Subcutaneous adipose tissue (tissue), 4 donors: ENCODE data around the gene TMEM161A. TPM values are rescaled to one million over a fixed set of nuclear protein-coding genes. Genes with fewer than 3 reads are reported as not detected.

ENCODE experiments used
- total RNA-seq, 4 donors: library from RNA; depleted of rRNA; stranded (reverse); fragments of >200 nt; gene quantifications; one replicate each; pipeline ENCODE4 v1.1.0, GENCODE V29; 2016
- TF ChIP-seq, protein P1 (sequence below): fragments of 450-650 bp; IDR thresholded peaks from one replicate; pipeline ENCODE4 v1.5.1; 2016; ENCODE audit warnings: low read depth, mild to moderate bottlenecking, control low read depth, antibody characterized with exemption, moderate library complexity

Gene TMEM161A
- total RNA-seq, 4 donors from 2014 or later, result 9.5 to 21.1 (median 10.2) TPM

DNA sequence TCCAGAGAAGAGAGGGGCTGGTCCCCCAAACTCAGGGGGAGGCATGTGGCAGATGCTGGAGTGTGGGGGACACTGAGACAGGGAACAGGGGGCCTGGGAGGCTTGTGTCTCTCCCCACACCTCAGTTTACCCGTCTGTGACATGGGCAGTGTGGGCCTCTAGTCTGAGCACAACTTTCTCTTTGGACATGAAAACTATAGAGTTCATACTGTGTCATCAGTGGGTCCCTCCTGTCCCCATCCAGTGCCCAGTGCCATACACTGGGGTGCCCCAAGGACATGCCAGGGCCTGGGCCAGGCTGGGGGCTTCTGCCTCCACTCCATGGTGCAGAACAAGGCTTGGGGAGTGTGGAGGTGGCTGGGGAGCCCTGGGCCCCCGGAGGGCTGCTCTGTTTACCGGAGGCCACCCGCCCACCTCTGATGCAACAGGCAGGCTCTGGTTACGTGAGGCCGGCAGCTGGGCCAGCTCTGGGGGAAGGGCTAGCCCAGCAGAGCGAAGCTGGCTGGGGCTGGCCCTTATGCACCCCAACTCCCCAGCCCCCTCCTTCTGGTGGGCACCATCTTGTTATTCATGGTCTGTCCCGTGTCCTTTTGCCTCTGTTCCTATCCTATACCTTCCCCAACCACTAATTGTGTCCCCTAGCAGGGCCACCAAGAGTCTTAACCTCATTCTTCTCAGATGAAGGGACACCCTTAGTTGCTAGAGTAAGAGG is 33.7 kb upstream of the TMEM161A start:
- TF ChIP-seq, protein P1, sequence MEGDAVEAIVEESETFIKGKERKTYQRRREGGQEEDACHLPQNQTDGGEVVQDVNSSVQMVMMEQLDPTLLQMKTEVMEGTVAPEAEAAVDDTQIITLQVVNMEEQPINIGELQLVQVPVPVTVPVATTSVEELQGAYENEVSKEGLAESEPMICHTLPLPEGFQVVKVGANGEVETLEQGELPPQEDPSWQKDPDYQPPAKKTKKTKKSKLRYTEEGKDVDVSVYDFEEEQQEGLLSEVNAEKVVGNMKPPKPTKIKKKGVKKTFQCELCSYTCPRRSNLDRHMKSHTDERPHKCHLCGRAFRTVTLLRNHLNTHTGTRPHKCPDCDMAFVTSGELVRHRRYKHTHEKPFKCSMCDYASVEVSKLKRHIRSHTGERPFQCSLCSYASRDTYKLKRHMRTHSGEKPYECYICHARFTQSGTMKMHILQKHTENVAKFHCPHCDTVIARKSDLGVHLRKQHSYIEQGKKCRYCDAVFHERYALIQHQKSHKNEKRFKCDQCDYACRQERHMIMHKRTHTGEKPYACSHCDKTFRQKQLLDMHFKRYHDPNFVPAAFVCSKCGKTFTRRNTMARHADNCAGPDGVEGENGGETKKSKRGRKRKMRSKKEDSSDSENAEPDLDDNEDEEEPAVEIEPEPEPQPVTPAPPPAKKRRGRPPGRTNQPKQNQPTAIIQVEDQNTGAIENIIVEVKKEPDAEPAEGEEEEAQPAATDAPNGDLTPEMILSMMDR, result no peak

DNA sequence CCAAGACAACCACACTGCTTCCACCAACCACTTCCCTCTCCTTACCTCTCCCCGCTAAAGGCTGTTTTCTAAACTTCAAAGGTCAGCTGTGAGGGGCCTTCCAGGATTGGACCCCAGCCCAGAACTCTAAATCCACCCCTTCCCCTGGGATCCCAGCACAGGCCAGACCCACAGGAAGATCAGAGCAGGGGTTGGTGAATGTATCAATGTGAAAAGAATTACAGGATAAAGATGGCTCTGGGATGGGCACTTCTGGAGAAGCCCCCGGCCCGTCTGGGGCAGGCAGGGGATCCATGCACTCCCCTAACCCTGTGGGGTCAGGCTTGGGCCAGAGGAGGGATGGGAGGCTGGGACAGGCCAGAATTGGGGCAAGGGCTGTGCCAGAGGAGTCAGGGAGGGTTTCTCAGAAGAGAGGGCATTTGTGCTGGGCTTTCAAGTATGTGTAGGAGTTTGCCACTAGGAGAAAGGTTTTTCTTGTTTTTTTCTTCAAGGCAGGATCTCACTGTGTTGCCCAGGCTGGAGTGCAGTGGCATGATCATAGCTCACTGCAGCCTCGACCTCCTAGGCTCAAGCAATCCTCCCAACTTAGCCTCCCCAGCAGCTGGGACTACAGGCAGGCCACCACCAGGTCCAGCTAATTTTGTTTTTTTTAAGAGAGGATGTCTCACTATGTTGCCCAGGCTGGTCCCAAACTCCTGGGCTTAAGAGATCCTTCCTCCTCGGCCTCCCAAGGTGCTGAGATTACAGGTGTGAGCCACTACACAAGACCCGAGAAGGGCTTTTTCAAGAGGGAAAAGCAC is 32.8 kb upstream of the TMEM161A start:
- TF ChIP-seq, protein P1, result no peak

DNA sequence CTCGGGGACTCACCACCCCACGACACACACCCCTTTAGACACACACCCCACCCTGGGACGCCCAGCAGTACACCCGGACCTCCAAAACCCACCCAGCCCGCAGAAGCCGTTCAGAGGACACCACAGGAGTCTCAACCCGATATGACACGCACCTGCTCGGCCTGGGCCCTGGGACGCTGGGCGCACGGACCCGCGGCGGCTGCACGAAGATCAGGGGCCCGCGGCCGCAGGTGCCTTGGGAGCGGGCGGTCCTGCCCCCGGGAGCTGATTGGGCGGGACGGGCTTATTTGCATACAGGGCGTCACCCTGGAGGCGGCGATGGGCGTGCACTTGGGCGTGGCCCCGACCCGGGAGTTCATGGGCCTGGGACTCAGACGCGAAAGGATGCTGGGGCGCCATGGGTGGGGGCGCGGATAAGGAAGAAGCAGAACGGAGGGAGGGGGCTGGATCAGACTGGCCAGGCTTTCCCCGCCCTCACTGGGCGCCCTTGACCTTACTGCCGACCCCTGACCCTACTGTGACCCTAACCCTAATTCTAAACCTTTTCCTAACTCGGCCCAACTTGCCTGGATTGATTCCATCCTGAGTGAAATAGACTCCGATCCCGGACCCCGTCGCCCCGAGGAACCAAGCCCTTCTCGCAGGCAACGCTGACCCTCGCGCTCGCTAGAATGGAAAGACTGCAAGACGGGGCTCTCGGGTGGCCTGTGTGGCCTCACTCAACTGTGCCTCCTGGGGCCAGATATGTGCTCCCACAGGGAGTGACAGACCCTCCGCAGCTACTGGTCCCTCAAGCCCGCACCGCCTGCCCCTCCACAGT is 32.0 kb upstream of the TMEM161A start, which contains the start of gene MEF2B:
Gene MEF2B, minus strand, starts transcription at position 211 of the 820 bp plus-strand sequence. CDS start 19,528 bp downstream, outside the sequence.
- TF ChIP-seq, protein P1, result no peak

DNA sequence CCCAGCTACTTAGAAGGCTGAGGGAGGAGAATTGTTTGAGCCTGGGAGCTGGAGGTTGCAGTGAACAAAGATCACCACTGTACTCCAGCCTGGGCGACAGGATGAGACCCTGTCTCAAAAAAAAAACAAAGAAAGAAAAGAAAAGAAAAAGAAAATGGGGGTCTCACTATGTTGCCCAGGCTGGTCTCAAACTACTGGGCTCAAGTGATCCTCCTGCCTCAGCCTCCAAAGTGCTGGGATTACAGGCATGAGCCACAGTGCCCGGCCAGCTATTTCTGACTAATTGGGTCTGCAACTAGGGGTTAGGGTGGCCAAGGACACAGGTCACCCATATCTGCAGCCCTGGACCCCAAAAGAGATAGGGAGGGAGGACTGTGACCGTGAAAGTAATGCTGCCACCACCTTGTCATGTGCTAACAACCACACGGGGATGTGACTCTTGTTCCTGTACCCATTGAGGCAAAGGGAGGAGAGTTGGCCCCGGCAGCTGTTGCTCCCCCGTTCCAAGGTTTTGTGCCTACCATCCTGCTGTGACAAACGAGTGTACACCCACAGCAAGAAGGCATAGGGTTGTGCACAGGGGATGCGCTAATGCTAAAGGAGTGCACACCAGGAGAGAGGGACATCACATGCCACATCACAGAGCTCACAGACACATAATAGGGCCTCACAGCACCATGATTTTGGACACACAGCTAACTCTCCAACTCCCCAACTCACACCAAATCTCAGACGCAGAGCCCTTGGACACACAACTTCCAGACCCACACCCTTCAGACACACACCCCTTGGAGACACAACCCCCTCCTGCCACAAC is 31.2 kb upstream of the TMEM161A start:
- TF ChIP-seq, protein P1, result no peak

DNA sequence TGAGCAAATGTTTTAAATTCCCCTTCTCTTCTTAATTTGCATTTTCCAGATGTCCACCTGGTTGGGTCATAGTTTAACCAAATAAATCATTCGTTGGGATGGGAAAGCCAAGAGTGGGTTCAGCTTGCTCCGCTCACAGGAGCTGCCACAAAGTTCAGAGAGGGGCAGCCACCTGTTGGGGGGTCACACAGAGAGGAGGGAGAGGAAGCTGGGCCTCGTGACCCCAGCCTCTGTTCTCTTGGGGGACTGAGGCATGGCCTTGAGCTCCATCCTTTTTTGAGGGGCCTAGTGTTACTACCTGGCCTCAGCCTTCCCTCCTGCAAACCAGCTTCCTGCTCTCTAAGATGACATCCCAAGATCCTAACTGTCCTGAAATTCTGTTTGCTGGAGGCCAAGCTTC is 29.3 kb upstream of the TMEM161A start:
- TF ChIP-seq, protein P1, result no peak

DNA sequence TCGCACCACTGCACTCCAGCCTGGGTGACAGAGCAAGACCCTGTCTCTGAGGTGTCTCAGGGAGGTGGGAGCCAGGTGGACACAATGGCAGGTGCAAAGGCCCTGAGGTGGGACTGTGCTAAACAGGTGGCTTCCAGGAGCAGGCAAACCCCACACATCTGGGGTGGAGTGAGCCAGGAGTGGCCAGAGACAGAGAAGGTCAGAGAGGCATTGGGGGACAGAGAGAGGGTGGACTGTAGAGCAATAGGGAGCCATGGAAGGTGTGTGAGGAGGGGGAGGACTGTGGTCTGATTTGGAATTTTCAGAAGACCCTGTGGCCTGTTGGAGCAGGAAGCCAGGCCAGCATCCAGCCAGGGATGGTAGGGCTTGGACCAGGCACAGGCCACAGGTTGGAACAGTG is 27.1 kb upstream of the TMEM161A start:
- TF ChIP-seq, protein P1, result no peak
